ENCODE data around the gene PGGHG. TPM values are rescaled to one million over a fixed set of nuclear protein-coding genes. Genes with fewer than 3 reads are reported as not detected.
"Not testable (repeated sequence)": the region's sequence is repeated elsewhere in the genome, so short reads cannot be mapped to it uniquely, and the experiment has no call there.

Gene PGGHG
- total RNA-seq, 2 experiments from 2014 or later = 214 to 229 TPM

- Mint-ChIP-seq H3K4me3 (peak overlapping the region; percentile 76), H3K36me3 (peaks cover 36% of the 10 kb centered on the region), H3K27ac (peak overlapping the region; percentile 83), H3K4me1 (peaks cover 37% of the 10 kb centered on the region)
- not testable (repeated sequence) for H3K9me3 Mint-ChIP-seq (ENCODE audit: low read depth); DNase-seq; H3K27me3 Mint-ChIP-seq; ATAC-seq
- CTCF ChIA-PET = interaction anchor here (1.2 kb wide), 1 partner anchor 10 kb away, joined by 3 read pairs; no protein-coding TSS in a partner anchor
Measured at GRCh38 chr11:319888-320273, 31.0 kb downstream of the PGGHG start.

GRCh38 chr11:324156-324555 is 35.2 kb downstream of the PGGHG start:
- CTCF ChIA-PET = interaction anchor here (1.3 to 2.3 kb wide), 2 partner anchors 15 to 31 kb away, joined by 4 to 7 read pairs; no protein-coding TSS in a partner anchor
- no peaks in the 10 kb centered on the region for H3K9me3 Mint-ChIP-seq (ENCODE audit: low read depth)
- H3K27me3 Mint-ChIP-seq = no peaks in the 10 kb centered on the region
- DNase-seq (no peak), ATAC-seq (no peak)
- peaks cover 55% of the 10 kb centered on the region for H3K4me1 Mint-ChIP-seq
- peaks cover 8% of the 10 kb centered on the region for H3K36me3 Mint-ChIP-seq
- no peak overlapping the region for H3K27ac Mint-ChIP-seq
- no peak overlapping the region for H3K4me3 Mint-ChIP-seq

GRCh38 chr11:324593-325517 is 35.9 kb downstream of the PGGHG start:
- not testable (repeated sequence) for ATAC-seq; DNase-seq; H3K9me3 Mint-ChIP-seq (ENCODE audit: low read depth); H3K4me3 Mint-ChIP-seq; H3K27me3 Mint-ChIP-seq; H3K36me3 Mint-ChIP-seq; H3K27ac Mint-ChIP-seq
- peaks cover 57% of the 10 kb centered on the region for H3K4me1 Mint-ChIP-seq
- CTCF ChIA-PET = interaction anchor here (1.3 to 3.1 kb wide), 3 partner anchors 13 to 30 kb away, joined by 4 to 12 read pairs (median 7); no protein-coding TSS in a partner anchor

DNA sequence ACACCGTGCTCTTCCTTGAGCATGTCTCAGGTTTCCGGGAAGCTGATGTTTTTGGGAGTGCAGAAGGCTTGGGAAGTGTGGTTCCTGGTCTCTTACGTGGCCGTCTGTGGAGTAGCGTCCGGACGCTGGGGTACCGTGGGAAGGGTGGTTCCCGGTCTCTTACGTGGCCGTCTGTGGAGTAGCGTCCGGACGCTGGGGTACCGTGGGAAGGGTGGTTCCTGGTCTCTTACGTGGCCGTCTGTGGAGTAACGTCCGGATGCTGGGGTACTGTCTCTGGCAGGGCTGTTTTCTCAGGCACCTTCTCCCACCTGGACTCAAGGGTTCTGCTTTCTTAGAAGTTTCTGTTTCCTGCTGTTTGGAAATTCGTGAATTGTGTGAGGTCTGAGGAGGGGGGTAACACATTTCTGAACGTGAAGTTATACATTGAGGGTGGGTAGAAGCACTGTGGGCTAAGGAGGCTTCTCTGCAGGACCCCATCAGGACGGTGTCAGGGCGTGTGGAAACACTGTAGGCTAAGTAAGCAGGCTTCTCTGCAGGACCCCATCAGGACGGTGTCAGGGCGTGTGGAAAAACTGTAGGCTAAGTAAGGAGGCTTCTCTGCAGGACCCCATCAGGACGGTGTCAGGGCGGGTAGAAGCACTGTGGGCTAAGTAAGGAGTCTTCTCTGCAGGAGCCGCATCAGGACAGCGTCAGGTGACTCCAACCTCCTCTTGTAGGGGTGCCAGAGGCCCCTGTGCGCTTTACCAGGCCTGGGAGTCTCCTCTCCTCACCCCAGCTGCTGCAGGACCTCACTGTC is 37.1 kb downstream of the PGGHG start:
- Mint-ChIP-seq H3K4me3 (peak overlapping the region; percentile 63), H3K27ac (peak overlapping the region; percentile 97), H3K4me1 (peaks cover 58% of the 10 kb centered on the region), H3K27me3 (peaks cover under 1% of the 10 kb centered on the region), H3K36me3 (no peaks in the 10 kb centered on the region), H3K9me3 (ENCODE audit: low read depth) (no peaks in the 10 kb centered on the region)
- CTCF ChIA-PET = interaction anchor here (1.5 to 3.1 kb wide), 3 partner anchors 14 to 30 kb away, joined by 5 to 12 read pairs (median 7); no protein-coding TSS in a partner anchor
- ATAC-seq (no peak), DNase-seq (no peak)

GRCh38 chr11:326592-326841 is 37.6 kb downstream of the PGGHG start:
- no peak for ATAC-seq
- Mint-ChIP-seq H3K27ac (peak overlapping the region; percentile 97), H3K27me3 (peaks cover 5% of the 10 kb centered on the region), H3K9me3 (ENCODE audit: low read depth) (no peaks in the 10 kb centered on the region), H3K4me3 (peak overlapping the region; percentile 63), H3K4me1 (peaks cover 63% of the 10 kb centered on the region), H3K36me3 (peaks cover 2% of the 10 kb centered on the region)
- no peak for DNase-seq
- CTCF ChIA-PET = interaction anchor here (1.1 to 3.1 kb wide), 6 partner anchors 10 to 38 kb away, joined by 4 to 12 read pairs (median 5); no protein-coding TSS in a partner anchor

DNA sequence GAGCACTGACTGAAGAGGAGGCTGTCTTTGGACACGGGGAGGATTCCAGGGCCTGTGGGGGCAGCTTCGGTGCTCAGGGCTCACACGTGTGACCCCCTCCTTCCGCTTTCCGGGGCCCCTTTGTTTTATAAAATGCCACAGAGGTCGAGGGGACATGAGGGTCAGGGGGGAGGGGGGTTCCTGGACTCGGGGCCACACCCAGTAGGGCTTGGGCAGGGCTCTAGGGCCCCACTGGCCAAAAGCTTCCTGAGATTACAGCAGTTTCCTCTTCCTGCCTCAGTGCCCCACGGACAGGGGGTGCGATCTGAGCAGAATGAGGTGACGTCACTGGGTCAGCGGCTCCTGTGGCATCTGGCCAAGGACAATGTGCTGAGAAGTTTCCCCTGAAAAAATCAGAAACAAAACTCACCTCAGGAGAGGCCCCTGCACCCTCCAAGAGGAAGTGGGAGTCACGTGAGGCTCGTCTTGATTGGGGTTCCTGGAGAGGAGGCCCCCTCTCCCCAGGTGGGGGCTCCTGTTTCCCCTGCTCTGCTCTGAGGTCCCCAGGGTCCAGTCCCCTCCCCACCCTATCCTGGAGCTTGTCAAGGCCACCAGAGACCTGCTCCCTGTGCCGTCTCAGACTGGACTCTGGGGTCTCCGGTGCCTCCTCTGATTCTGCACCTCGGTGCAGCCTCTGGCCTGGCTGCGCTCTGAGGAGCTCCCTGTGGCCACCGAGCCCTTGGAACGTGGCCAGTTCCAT is 38.1 kb downstream of the PGGHG start:
- H3K27ac Mint-ChIP-seq = peak overlapping the region; percentile 97
- H3K4me1 Mint-ChIP-seq = peaks cover 68% of the 10 kb centered on the region
- ATAC-seq (peak; percentile 67), DNase-seq (peak; percentile 90)
- H3K4me3 Mint-ChIP-seq = peak overlapping the region; percentile 63
- CTCF ChIA-PET = interaction anchor here (0.7 to 3.1 kb wide), 13 partner anchors 9 to 122 kb away, joined by 3 to 12 read pairs (median 4); no protein-coding TSS in a partner anchor
- peaks cover 5% of the 10 kb centered on the region for H3K27me3 Mint-ChIP-seq
- no peaks in the 10 kb centered on the region for H3K9me3 Mint-ChIP-seq (ENCODE audit: low read depth)
- H3K36me3 Mint-ChIP-seq = peaks cover 2% of the 10 kb centered on the region

DNA sequence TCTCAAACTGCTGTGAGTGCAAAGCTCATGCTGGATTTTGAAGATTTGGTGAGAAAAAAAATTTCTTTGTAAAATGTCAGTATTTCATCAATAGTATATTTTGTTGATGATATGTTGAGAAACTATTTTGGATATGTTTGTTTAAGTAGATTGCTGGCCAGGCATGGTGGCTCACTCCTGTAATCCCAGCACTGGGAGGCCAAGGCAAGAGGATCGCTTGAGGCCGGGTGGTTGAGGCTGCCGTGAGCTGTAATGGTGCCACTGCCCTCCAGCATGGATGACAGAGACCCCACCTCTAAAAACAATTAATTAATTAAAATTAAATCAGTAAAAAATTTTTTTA is 38.6 kb downstream of the PGGHG start:
- Mint-ChIP-seq H3K27ac (peak overlapping the region; percentile 97), H3K36me3 (peaks cover 2% of the 10 kb centered on the region), H3K4me1 (peaks cover 71% of the 10 kb centered on the region), H3K9me3 (ENCODE audit: low read depth) (no peaks in the 10 kb centered on the region), H3K27me3 (peaks cover 5% of the 10 kb centered on the region), H3K4me3 (peak overlapping the region; percentile 55)
- ATAC-seq (no peak), DNase-seq (no peak)
- CTCF ChIA-PET = interaction anchor here (0.7 to 3.1 kb wide), 13 partner anchors 8 to 122 kb away, joined by 3 to 12 read pairs (median 4); no protein-coding TSS in a partner anchor

- ATAC-seq = no peak
- Mint-ChIP-seq H3K4me3 (no peak overlapping the region), H3K36me3 (peaks cover 2% of the 10 kb centered on the region), H3K9me3 (ENCODE audit: low read depth) (no peaks in the 10 kb centered on the region), H3K27me3 (peaks cover 9% of the 10 kb centered on the region), H3K27ac (peak overlapping the region; percentile 43), H3K4me1 (peaks cover 76% of the 10 kb centered on the region)
- CTCF ChIA-PET = interaction anchor here (0.7 to 3.1 kb wide), 10 partner anchors 8 to 121 kb away, joined by 3 to 12 read pairs (median 3); no protein-coding TSS in a partner anchor
- DNase-seq = no peak
Measured at GRCh38 chr11:328012-328411, 39.1 kb downstream of the PGGHG start.

DNA sequence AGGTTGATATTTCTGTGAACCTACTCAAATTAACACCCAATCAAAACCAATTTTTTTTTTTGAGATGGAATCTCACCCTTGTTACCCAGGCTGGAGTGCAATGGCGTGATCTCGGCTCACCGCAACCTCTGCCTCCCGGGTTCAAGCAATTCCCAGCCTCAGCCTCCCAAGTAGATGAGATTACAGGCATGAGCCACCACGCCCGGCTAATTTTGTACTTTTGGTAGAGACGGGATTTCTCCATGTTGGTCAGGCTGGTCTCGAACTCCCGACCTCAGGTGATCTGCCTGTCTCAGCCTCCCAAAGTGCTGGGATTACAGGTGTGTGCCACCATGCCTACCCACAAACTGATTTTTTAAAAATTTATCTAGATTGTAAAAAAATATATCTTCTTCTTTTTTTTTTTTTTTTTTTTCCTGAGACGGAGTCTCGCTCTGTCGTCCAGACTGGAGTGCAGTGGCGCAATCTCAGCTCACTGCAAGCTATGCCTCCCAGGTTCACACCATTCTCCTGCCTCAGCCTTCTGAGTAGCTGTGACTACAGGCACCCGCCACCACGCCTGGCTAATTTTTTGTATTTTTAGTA is 39.7 kb downstream of the PGGHG start:
- not testable (repeated sequence) for H3K9me3 Mint-ChIP-seq (ENCODE audit: low read depth); H3K4me3 Mint-ChIP-seq; DNase-seq; H3K36me3 Mint-ChIP-seq; ATAC-seq
- CTCF ChIA-PET = interaction anchor here (0.8 to 2.4 kb wide), 6 partner anchors 11 to 41 kb away, joined by 3 to 9 read pairs (median 4); no protein-coding TSS in a partner anchor
- H3K27ac Mint-ChIP-seq = peak overlapping the region; percentile 78
- H3K4me1 Mint-ChIP-seq = peaks cover 78% of the 10 kb centered on the region
- H3K27me3 Mint-ChIP-seq = peaks cover 12% of the 10 kb centered on the region

DNA sequence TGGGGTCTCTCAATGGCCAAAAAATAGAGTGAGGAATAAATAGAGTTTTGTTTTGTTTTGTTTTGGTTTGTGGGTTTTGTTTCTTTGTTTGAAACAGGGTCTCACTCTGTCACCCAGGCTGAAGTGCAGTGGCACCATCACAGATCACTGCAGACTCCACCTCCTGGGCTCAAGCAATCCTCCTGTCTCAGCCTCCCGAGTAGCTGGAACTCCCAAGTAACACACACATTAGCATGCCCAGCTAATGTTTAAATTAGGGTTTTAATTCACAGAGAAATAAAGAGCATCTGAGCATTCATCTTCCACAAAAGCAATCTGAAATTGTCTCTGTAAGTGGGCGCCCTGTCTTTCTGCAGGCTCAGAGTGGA is 40.9 kb downstream of the PGGHG start:
- DNase-seq (no peak), ATAC-seq (no peak)
- CTCF ChIA-PET = interaction anchor here (0.9 to 2.4 kb wide), 8 partner anchors 10 to 79 kb away, joined by 3 to 9 read pairs (median 5); no protein-coding TSS in a partner anchor
- Mint-ChIP-seq H3K4me3 (peak overlapping the region; percentile 43), H3K27ac (peak overlapping the region; percentile 78), H3K36me3 (peaks cover 2% of the 10 kb centered on the region), H3K9me3 (ENCODE audit: low read depth) (no peaks in the 10 kb centered on the region), H3K4me1 (peaks cover 70% of the 10 kb centered on the region), H3K27me3 (peaks cover 12% of the 10 kb centered on the region)

DNA sequence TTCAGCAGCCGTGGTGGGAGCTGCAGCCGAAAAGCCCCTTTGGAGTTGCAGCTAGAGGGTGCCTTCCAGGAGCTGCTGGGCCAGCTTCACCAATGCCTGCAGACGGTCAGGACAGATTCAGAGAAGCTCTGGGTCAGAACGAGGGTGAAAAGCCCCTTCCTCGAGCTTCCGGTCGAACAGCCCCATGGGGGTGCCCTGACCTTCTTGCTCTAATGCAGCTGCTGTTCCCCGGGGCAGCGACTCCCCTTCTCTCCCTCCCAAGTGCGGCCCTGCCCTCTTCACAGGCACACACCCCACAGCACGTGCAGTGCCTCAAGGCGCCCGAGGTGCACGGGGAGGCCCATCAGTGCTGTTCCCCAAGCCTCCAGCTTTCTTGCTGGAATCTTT is 41.4 kb downstream of the PGGHG start:
- H3K27ac Mint-ChIP-seq = peak overlapping the region; percentile 78
- H3K4me3 Mint-ChIP-seq = no peak overlapping the region
- H3K36me3 Mint-ChIP-seq = peaks cover 2% of the 10 kb centered on the region
- DNase-seq (no peak), ATAC-seq (no peak)
- CTCF ChIA-PET = interaction anchor here (0.9 to 2.4 kb wide), 8 partner anchors 9 to 123 kb away, joined by 3 to 9 read pairs (median 4); partner anchors contain the start of genes BET1L and RIC8A
- peaks cover 68% of the 10 kb centered on the region for H3K4me1 Mint-ChIP-seq
- H3K9me3 Mint-ChIP-seq (ENCODE audit: low read depth) = no peaks in the 10 kb centered on the region
- peaks cover 12% of the 10 kb centered on the region for H3K27me3 Mint-ChIP-seq

- CTCF ChIA-PET = interaction anchor here (0.9 to 2.4 kb wide), 6 partner anchors 9 to 124 kb away, joined by 3 to 9 read pairs (median 4); partner anchors contain the start of genes BET1L and RIC8A
- Mint-ChIP-seq H3K27me3 (peaks cover 17% of the 10 kb centered on the region), H3K27ac (peak overlapping the region; percentile 64), H3K4me3 (no peak overlapping the region), H3K9me3 (ENCODE audit: low read depth) (no peaks in the 10 kb centered on the region), H3K4me1 (peaks cover 65% of the 10 kb centered on the region), H3K36me3 (peaks cover 2% of the 10 kb centered on the region)
- peak; percentile 80 for DNase-seq
- peak; percentile 12 for ATAC-seq
Measured at GRCh38 chr11:330694-331357, 41.9 kb downstream of the PGGHG start.
